Measurements from ENCODE around the gene CD160.
"Not testable (repeated sequence)": the region's sequence is repeated elsewhere in the genome, so short reads cannot be mapped to it uniquely, and the experiment has no call there.

Gene CD160

DNA sequence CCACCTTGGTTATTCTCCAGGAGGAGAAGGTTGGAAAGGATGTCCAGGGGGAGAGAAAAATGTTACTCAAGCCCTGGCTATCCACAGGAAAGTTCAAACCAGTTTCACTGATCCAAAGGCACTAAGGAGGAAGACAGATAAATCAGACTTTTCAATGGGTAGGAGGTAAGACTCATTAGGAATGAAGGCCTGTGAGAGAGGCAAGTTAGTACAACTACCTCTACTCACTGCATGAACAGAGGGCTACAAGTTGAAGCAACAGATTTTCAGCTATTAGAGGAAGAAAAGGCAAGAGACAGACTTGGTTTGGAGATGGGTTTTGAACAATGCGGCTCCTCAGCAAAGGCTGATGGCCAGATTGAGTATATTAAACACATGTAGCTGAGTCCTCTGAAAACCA lies 16.9 kb downstream of the CD160 start:
- H3K4me3 ChIP-seq (ENCODE audit: low read depth in 1 of 2, low read length in 2 of 2) = no peak overlapping the region
- no peaks in the 10 kb centered on the region for H3K9me3 ChIP-seq (ENCODE audit: control insufficient read depth in 1 of 2, low read length in 2 of 2)
- no peaks in the 10 kb centered on the region for H3K4me1 ChIP-seq (ENCODE audit: control insufficient read depth in 1 of 2, insufficient read depth in 2 of 2, low read length in 2 of 2)
- no peak overlapping the region for H3K27ac ChIP-seq (ENCODE audit: low read length)
- H3K36me3 ChIP-seq (ENCODE audit: control insufficient read depth in 1 of 2, insufficient read depth in 2 of 2, low read length in 2 of 2) = peaks cover 2 to 5% of the 10 kb centered on the region in 2 donors
- H3K27me3 ChIP-seq (ENCODE audit: low read depth, low read length) = no peaks in the 10 kb centered on the region

DNA sequence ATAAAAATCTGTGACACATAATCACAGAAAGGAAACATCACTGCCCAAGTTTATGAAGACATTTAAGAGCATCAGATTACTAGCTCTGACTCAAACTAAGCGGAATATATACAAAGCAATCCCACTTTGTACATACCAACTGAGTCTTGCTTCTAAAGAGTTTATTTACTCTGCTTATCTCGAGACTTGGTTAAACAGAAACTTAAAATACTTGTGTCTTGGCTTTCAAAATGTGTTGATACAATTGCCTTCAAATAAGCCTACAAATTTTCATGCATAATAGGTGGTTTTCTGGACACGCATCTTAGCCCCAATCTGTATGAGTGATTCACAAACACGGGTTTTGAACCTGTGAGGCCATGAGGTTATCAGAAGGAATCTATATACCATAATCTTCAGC lies 21.0 kb downstream of the CD160 start:
- Histone ChIP-seq H3K27me3 (ENCODE audit: low read depth, low read length) (no peaks in the 10 kb centered on the region), H3K9me3 (ENCODE audit: control insufficient read depth in 1 of 2, low read length in 2 of 2) (no peaks in the 10 kb centered on the region), H3K4me1 (ENCODE audit: control insufficient read depth in 1 of 2, insufficient read depth in 2 of 2, low read length in 2 of 2) (no peaks in the 10 kb centered on the region), H3K36me3 (ENCODE audit: control insufficient read depth in 1 of 2, insufficient read depth in 2 of 2, low read length in 2 of 2) (peaks cover 23 to 42% of the 10 kb centered on the region in 2 donors), H3K27ac (ENCODE audit: low read length) (no peak overlapping the region), H3K4me3 (ENCODE audit: low read depth in 1 of 2, low read length in 2 of 2) (no peak overlapping the region)

DNA sequence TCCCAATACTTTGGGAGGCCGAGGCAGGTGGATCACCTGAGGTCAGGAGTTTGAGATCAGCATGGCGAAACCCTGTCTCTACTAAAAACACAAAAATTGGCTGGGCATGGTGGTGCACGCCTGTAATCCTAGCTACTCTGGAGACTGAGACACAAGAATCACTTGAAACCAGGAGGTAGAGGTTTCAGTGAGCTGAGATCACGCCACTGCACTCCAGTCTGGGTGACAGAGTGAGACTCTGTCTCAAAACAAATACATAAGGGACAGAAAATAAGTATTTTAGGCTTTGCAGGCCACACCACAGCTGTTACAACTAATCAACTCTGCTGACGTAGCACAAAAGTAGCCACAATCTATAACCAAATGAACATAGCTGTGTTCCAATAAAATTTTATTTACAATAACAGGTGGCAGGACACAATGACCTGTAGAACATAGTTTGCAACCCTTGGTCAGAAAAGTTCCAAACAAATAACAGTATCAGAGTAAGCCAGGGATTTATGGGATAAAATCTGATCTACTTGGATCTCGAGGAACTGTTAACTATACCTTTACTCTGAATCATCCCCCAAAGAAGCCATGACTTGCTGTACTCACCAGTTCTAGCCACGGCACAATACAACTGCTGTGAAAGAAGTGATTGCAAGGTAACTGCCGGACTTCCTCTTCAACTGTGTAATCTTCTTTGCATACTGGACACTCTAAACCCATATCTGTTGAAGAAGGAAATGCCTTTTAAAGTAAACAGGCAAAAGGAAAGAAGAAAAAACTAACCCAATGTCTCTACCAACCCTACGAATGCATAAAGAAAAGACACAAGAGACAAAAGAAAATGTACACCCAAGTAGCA lies 28.3 kb downstream of the CD160 start:
- peaks cover 0 to 6% of the 10 kb centered on the region in 2 donors for H3K4me1 ChIP-seq (ENCODE audit: control insufficient read depth in 1 of 2, insufficient read depth in 2 of 2, low read length in 2 of 2)
- H3K9me3 ChIP-seq (ENCODE audit: control insufficient read depth in 1 of 2, low read length in 2 of 2) = no peaks in the 10 kb centered on the region
- H3K36me3 ChIP-seq (ENCODE audit: control insufficient read depth in 1 of 2, insufficient read depth in 2 of 2, low read length in 2 of 2) = peaks cover 50 to 87% of the 10 kb centered on the region in 2 donors
- no peaks in the 10 kb centered on the region for H3K27me3 ChIP-seq (ENCODE audit: low read depth, low read length)
- H3K27ac ChIP-seq (ENCODE audit: low read length) = no peak overlapping the region
- H3K4me3 ChIP-seq (ENCODE audit: low read depth in 1 of 2, low read length in 2 of 2) = no peak overlapping the region

DNA sequence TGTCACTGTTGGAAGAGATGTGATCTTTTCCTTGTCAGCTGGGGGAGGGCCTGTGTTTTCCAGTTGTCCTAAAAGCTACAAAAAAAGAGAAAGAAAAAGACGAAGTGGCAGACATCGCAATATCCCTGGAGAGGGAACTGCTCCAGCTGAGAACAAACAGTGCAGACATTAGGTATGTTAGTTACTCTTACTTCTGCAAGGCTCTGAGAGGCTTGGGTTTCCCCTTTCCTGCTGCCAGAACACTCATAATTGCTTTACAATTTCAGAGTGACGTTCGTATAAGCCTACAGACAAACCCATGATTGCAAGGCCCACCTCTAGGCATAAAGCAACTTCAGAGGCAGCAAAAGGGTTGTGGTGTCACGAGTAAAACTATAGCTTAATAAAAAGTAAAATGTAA lies 31.1 kb downstream of the CD160 start:
- Histone ChIP-seq H3K9me3 (ENCODE audit: control insufficient read depth in 1 of 2, low read length in 2 of 2) (no peaks in the 10 kb centered on the region), H3K36me3 (ENCODE audit: control insufficient read depth in 1 of 2, insufficient read depth in 2 of 2, low read length in 2 of 2) (peaks cover 30 to 61% of the 10 kb centered on the region in 2 donors), H3K4me3 (ENCODE audit: low read depth in 1 of 2, low read length in 2 of 2) (no peak overlapping the region), H3K4me1 (ENCODE audit: control insufficient read depth in 1 of 2, insufficient read depth in 2 of 2, low read length in 2 of 2) (peaks cover 0 to 6% of the 10 kb centered on the region in 2 donors), H3K27ac (ENCODE audit: low read length) (no peak overlapping the region), H3K27me3 (ENCODE audit: low read depth, low read length) (no peaks in the 10 kb centered on the region)

DNA sequence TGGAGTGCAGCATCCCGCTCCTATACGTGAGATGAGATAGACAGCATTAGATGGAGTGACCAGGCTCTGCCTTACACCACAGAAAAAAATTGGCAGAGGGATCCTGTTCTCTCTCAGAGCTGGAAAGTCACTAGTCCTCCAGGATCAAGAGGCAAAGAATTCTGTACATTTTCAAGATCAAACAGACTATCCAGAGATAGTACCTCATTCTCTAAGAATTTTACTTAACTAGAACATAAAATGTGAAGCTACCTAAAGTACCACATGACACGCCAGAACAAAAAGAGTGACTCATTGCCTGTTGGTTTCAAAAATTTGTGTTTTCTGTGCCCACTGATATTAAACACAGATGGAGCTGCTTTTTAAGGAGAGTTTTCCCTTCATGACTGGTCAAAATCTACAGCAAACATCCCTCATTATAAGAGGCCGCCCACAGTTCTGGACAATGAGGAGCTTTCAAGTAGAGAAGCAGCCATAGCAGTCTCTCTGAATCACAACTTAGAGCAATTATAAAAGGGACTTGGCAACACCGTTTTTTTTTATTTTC lies 32.3 kb downstream of the CD160 start:
- Histone ChIP-seq H3K9me3 (ENCODE audit: control insufficient read depth in 1 of 2, low read length in 2 of 2) (no peaks in the 10 kb centered on the region), H3K4me1 (ENCODE audit: control insufficient read depth in 1 of 2, insufficient read depth in 2 of 2, low read length in 2 of 2) (peaks cover 0 to 6% of the 10 kb centered on the region in 2 donors), H3K27me3 (ENCODE audit: low read depth, low read length) (no peaks in the 10 kb centered on the region), H3K27ac (ENCODE audit: low read length) (no peak overlapping the region), H3K36me3 (ENCODE audit: control insufficient read depth in 1 of 2, insufficient read depth in 2 of 2, low read length in 2 of 2) (peaks cover 24 to 51% of the 10 kb centered on the region in 2 donors), H3K4me3 (ENCODE audit: low read depth in 1 of 2, low read length in 2 of 2) (no peak overlapping the region)

DNA sequence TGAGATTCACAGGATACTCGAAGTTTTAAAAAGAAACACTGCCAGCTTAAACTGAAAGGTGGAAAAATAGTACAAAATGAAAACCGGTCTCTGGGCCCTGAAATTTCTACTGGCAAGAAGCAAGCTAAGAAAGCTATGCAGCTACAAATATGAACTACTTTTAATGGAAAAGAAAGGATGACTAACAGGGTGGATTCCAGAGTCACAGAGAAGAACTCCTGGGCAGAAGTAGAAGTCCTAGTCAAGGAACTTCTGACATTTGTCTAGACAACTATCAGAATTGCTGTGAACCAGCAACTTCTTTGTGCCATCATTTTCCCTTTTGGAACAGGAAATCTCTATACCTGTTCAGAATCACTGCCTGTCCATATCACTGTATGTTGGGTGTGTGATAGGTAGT lies 38.1 kb downstream of the CD160 start:
- H3K4me1 ChIP-seq (ENCODE audit: control insufficient read depth in 1 of 2, insufficient read depth in 2 of 2, low read length in 2 of 2) = no peaks in the 10 kb centered on the region
- H3K36me3 ChIP-seq (ENCODE audit: control insufficient read depth in 1 of 2, insufficient read depth in 2 of 2, low read length in 2 of 2) = peaks cover 7 to 12% of the 10 kb centered on the region in 2 donors
- H3K9me3 ChIP-seq (ENCODE audit: control insufficient read depth in 1 of 2, low read length in 2 of 2) = no peaks in the 10 kb centered on the region

DNA sequence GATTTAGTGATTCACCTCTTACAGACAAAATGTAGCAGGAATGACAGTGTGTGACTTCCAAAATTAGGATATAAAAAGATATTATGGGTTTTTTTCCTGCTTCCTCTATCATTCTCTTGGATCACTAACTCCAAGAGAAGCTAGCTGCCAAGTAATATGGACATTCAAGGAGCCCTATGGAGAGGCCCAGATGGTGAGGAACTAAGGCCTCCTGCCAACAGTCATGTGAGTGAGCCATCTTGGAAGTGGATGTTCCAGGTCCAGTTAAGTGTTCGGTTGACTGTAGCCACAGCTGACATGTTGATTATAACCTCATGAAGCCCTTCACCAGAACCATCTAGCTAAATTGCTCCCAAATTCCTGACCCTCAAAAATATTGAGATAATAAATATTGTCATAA lies 38.8 kb downstream of the CD160 start:
- peaks cover 7 to 11% of the 10 kb centered on the region in 2 donors for H3K36me3 ChIP-seq (ENCODE audit: control insufficient read depth in 1 of 2, insufficient read depth in 2 of 2, low read length in 2 of 2)
- H3K27me3 ChIP-seq (ENCODE audit: low read depth, low read length) = no peaks in the 10 kb centered on the region
- H3K27ac ChIP-seq (ENCODE audit: low read length) = no peak overlapping the region
- no peaks in the 10 kb centered on the region for H3K9me3 ChIP-seq (ENCODE audit: control insufficient read depth in 1 of 2, low read length in 2 of 2)
- no peaks in the 10 kb centered on the region for H3K4me1 ChIP-seq (ENCODE audit: control insufficient read depth in 1 of 2, insufficient read depth in 2 of 2, low read length in 2 of 2)
- H3K4me3 ChIP-seq (ENCODE audit: low read depth in 1 of 2, low read length in 2 of 2) = no peak overlapping the region

More for the DNA sequence above, 38.1 kb downstream of the CD160 start:
- Histone ChIP-seq H3K27me3 (ENCODE audit: low read depth, low read length) (no peaks in the 10 kb centered on the region), H3K27ac (ENCODE audit: low read length) (no peak overlapping the region), H3K4me3 (ENCODE audit: low read depth in 1 of 2, low read length in 2 of 2) (no peak overlapping the region)

DNA sequence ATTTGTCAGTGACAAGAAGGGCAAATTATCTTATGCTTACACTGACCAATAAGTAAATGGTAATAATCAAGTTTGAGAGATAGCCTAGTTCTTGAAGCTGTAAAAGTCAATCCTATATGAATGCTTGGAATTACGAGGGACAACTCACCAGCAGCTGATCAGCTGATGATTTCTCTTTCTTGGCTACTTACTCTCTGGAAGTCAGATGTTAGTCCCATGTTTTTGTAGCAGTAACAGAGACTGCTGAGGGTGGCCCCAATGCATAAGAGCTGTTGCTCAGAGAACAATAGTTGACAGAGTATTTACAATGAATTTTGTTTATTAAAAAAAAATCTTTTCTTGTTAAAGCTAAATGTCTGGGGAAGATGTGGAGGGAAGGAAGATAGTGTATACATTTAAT lies 39.3 kb downstream of the CD160 start:
- H3K36me3 ChIP-seq (ENCODE audit: control insufficient read depth in 1 of 2, insufficient read depth in 2 of 2, low read length in 2 of 2) = peaks cover 7 to 11% of the 10 kb centered on the region in 2 donors
- H3K4me3 ChIP-seq (ENCODE audit: low read depth in 1 of 2, low read length in 2 of 2) = no peak overlapping the region
- H3K9me3 ChIP-seq (ENCODE audit: control insufficient read depth in 1 of 2, low read length in 2 of 2) = no peaks in the 10 kb centered on the region
- no peak overlapping the region for H3K27ac ChIP-seq (ENCODE audit: low read length)
- no peaks in the 10 kb centered on the region for H3K4me1 ChIP-seq (ENCODE audit: control insufficient read depth in 1 of 2, insufficient read depth in 2 of 2, low read length in 2 of 2)
- H3K27me3 ChIP-seq (ENCODE audit: low read depth, low read length) = no peaks in the 10 kb centered on the region

DNA sequence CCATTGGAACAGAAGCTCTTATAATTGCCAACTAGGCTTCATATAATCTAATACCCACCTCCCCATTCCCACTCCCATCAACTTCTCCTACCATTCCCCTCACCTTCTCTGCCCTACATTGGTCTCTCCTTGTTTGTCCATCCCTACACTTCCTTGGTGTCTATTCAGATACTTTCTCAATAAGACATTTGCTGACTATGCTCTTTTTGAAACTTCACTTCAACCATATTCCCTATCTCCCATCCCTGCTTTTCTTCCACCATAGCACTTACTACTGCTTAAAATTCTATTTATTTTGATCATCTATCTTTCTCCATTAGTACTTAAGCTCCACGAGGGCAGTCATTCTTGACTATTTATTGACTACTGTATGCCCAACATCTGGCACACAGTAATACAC lies 40.4 kb downstream of the CD160 start:
- Histone ChIP-seq H3K4me1 (ENCODE audit: control insufficient read depth in 1 of 2, insufficient read depth in 2 of 2, low read length in 2 of 2) (no peaks in the 10 kb centered on the region), H3K36me3 (ENCODE audit: control insufficient read depth in 1 of 2, insufficient read depth in 2 of 2, low read length in 2 of 2) (peaks cover 7 to 11% of the 10 kb centered on the region in 2 donors), H3K9me3 (ENCODE audit: control insufficient read depth in 1 of 2, low read length in 2 of 2) (no peaks in the 10 kb centered on the region), H3K4me3 (ENCODE audit: low read depth in 1 of 2, low read length in 2 of 2) (no peak overlapping the region), H3K27me3 (ENCODE audit: low read depth, low read length) (no peaks in the 10 kb centered on the region), H3K27ac (ENCODE audit: low read length) (no peak overlapping the region)

DNA sequence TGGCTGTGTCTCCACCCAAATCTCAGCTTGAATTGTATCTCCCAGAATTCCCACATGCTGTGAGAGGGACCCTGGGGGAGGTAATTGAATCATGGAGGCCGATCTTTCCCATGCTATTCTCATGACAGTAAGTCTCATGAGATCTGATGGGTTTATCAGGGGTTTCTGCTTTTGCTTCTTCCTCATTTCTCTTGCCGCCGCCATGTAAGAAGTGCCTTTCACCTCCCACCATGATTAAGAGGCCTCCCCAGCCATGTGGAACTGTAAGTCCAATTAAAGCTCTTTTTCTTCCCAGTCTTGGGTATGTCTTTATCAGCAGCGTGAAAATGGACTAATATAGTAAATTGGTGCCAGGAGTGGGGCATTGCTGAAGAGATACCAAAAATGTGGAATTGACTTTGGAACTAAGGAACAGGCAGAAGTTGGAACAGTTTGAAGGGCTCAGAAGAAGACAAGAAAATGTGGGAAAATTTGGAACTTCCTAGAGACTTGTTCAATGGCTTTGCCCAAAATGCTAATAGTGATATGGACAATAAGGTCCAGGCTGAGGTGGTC lies 41.2 kb downstream of the CD160 start:
- H3K4me1 ChIP-seq (ENCODE audit: control insufficient read depth in 1 of 2, insufficient read depth in 2 of 2, low read length in 2 of 2); H3K27ac ChIP-seq (ENCODE audit: low read length); H3K9me3 ChIP-seq (ENCODE audit: control insufficient read depth in 1 of 2, low read length in 2 of 2); H3K4me3 ChIP-seq (ENCODE audit: low read depth in 1 of 2, low read length in 2 of 2); H3K27me3 ChIP-seq (ENCODE audit: low read depth, low read length): not testable (repeated sequence)
- H3K36me3 ChIP-seq (ENCODE audit: control insufficient read depth in 1 of 2, insufficient read depth in 2 of 2, low read length in 2 of 2) = peaks cover 7 to 11% of the 10 kb centered on the region in 2 donors

DNA sequence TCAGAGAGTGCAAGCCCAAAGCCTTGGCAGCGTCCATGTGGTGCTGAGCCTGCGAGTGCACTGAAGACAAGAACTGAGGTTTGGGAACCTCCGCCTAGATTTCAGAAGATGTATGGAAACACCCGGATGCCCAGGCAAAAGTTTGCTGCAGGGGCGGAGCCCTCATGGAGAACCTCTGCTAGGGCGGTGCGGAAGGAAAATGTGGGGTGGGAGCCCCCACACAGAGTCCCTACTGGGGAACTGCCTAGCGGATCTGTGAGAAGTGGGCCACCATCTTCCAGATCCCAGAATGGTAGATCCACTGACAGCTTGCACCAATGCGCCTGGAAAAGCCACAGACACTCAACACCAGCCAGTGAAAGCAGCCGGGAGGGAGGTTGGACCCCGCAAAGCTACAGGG lies 42.2 kb downstream of the CD160 start:
- not testable (repeated sequence) for H3K27ac ChIP-seq (ENCODE audit: low read length); H3K4me3 ChIP-seq (ENCODE audit: low read depth in 1 of 2, low read length in 2 of 2); H3K9me3 ChIP-seq (ENCODE audit: control insufficient read depth in 1 of 2, low read length in 2 of 2); H3K27me3 ChIP-seq (ENCODE audit: low read depth, low read length); H3K4me1 ChIP-seq (ENCODE audit: control insufficient read depth in 1 of 2, insufficient read depth in 2 of 2, low read length in 2 of 2)
- peaks cover 7 to 11% of the 10 kb centered on the region in 2 donors for H3K36me3 ChIP-seq (ENCODE audit: control insufficient read depth in 1 of 2, insufficient read depth in 2 of 2, low read length in 2 of 2)

Data from muscle layer of duodenum (tissue), 2 donors.